RWPE2 (cell line): Measurements from ENCODE around the gene C4orf51.

ENCODE experiments used
- ATAC-seq: fragments of 200-7000 bp; cut with Tn5 transposase; 3 replicates; pipeline ENCODE4 v1.9.1; 2021; ENCODE audit warnings: low read depth
- DNase-seq: peaks from one replicate; pipeline ENCODE4 v3.0.0-alpha.2; 2020; ENCODE audit warnings: low spot score
- H3K27ac ChIP-seq: fragments of 450-650 bp; 2 replicates; pipeline ENCODE4 v1.5.1; 2017; ENCODE audit warnings: mild to moderate bottlenecking; ENCODE audit not compliant: poor library complexity, severe bottlenecking
- H3K27me3 ChIP-seq: fragments of 250-450 bp; sonication (Bioruptor Pico); 2 replicates; pipeline ENCODE4 v1.5.1; 2021; ENCODE audit warnings: mild to moderate bottlenecking, moderate library complexity; ENCODE audit not compliant: insufficient read depth, poor library complexity, severe bottlenecking
- H3K36me3 ChIP-seq: fragments of 250-450 bp; sonication (Bioruptor Pico); 2 replicates; pipeline ENCODE4 v1.5.1; 2020; ENCODE audit warnings: low read depth, mild to moderate bottlenecking, moderate library complexity
- H3K4me1 ChIP-seq: fragments of 250-450 bp; sonication (Bioruptor Pico); 2 replicates; pipeline ENCODE4 v1.5.1; 2021; ENCODE audit warnings: mild to moderate bottlenecking, moderate library complexity; ENCODE audit not compliant: insufficient read depth, poor library complexity, severe bottlenecking
- H3K4me3 ChIP-seq: fragments of 250-450 bp; sonication (Bioruptor Pico); 2 replicates; pipeline ENCODE4 v1.5.1; 2021; ENCODE audit warnings: mild to moderate bottlenecking, moderate library complexity; ENCODE audit not compliant: severe bottlenecking
- H3K9me3 ChIP-seq: fragments of 250-450 bp; sonication (Bioruptor Pico); 2 replicates; pipeline ENCODE4 v1.5.1; 2021; ENCODE audit warnings: mild to moderate bottlenecking, moderate library complexity; ENCODE audit not compliant: severe bottlenecking
- TF ChIP-seq, protein P1 (sequence below): fragments of 450-650 bp; IDR thresholded peaks from one replicate; pipeline ENCODE4 v1.5.1; 2017; ENCODE audit warnings: mild to moderate bottlenecking, moderate library complexity; ENCODE audit not compliant: poor library complexity, severe bottlenecking

Gene C4orf51

GRCh38 chr4:145762719-145763118 lies 82.8 kb downstream of the C4orf51 start:
- DNase-seq = no peak
- TF ChIP-seq, protein P1, sequence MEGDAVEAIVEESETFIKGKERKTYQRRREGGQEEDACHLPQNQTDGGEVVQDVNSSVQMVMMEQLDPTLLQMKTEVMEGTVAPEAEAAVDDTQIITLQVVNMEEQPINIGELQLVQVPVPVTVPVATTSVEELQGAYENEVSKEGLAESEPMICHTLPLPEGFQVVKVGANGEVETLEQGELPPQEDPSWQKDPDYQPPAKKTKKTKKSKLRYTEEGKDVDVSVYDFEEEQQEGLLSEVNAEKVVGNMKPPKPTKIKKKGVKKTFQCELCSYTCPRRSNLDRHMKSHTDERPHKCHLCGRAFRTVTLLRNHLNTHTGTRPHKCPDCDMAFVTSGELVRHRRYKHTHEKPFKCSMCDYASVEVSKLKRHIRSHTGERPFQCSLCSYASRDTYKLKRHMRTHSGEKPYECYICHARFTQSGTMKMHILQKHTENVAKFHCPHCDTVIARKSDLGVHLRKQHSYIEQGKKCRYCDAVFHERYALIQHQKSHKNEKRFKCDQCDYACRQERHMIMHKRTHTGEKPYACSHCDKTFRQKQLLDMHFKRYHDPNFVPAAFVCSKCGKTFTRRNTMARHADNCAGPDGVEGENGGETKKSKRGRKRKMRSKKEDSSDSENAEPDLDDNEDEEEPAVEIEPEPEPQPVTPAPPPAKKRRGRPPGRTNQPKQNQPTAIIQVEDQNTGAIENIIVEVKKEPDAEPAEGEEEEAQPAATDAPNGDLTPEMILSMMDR = no peak
- Histone ChIP-seq H3K27ac (no peak overlapping the region), H3K27me3 (no peaks in the 10 kb centered on the region), H3K9me3 (no peaks in the 10 kb centered on the region), H3K4me3 (no peak overlapping the region), H3K4me1 (no peaks in the 10 kb centered on the region), H3K36me3 (peaks cover under 1% of the 10 kb centered on the region; the same call in 1 of the 2 replicates)
- no peak for ATAC-seq

DNA sequence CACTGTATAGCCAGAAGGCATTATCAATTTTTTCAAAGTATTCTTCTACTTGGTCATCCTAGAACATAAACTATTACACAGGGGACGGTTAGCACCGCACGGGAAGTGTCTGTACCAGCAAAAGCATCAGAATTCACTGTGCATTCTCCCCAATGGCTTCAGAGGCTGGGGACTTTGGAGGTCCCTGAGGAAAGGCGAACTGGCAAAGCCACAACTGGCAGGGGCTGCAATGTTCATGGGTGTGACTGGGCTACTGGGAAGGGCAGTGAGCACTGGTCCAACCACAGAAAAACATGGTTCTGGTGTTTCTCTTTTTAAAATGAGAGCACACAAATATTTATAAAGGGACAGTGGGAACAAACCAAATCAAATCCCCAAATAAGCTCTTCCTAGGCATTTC lies 83.5 kb downstream of the C4orf51 start:
- no peak for DNase-seq
- Histone ChIP-seq H3K27ac (no peak overlapping the region), H3K4me1 (no peaks in the 10 kb centered on the region), H3K27me3 (no peaks in the 10 kb centered on the region), H3K36me3 (peaks cover 4% of the 10 kb centered on the region; the same call in 1 of the 2 replicates), H3K9me3 (no peaks in the 10 kb centered on the region), H3K4me3 (no peak overlapping the region)
- TF ChIP-seq, protein P1 = no peak
- ATAC-seq = no peak

DNA sequence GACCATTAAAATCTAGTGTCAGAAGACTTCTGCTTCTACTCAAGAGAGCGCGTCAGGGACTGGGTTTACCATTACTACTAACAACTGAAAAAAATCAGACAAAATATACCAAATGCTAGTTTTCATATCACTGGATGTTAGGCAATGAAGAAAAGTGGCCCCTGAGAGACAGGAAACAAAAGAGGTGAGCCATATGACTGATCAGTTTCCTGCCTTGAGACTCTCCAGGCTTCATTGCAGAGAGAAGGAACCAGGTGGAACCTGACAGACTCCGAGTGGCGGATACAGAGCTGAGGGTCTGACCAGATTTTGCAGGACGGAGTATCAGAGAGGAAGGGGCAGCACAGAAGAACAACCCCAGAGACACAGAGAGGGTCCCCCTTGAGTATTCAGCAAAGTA lies 86.3 kb downstream of the C4orf51 start:
- DNase-seq = no peak
- Histone ChIP-seq H3K27ac (no peak overlapping the region), H3K27me3 (no peaks in the 10 kb centered on the region), H3K9me3 (no peaks in the 10 kb centered on the region), H3K4me3 (no peak overlapping the region), H3K36me3 (peaks cover 4% of the 10 kb centered on the region; the same call in 1 of the 2 replicates), H3K4me1 (no peaks in the 10 kb centered on the region)
- no peak for ATAC-seq
- TF ChIP-seq, protein P1 = no peak

GRCh38 chr4:145769450-145770037 lies 89.6 kb downstream of the C4orf51 start:
- Histone ChIP-seq H3K36me3 (peaks cover 6% of the 10 kb centered on the region; the same call in 1 of the 2 replicates), H3K27me3 (no peaks in the 10 kb centered on the region), H3K9me3 (no peaks in the 10 kb centered on the region), H3K4me1 (no peaks in the 10 kb centered on the region), H3K27ac (no peak overlapping the region), H3K4me3 (no peak overlapping the region)
- TF ChIP-seq, protein P1 = no peak
- DNase-seq (no peak), ATAC-seq (no peak)

DNA sequence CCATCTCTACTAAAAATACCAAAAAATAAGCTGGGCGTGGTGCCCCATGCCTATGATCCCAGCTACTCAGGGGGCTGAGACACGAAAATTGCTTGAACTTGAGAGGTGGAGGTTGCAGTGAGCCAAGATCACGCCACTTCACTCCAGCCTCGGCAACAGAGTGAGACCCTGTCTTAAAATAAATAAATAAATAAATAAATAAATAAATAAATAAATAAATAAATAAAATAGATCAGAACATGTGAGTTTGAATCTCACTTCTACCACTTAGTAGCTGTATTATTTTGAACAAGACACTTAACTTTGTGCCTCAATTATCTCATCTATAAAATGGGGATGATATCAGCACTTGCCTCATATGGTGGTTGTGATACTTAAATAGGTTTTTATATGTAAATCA lies 90.2 kb downstream of the C4orf51 start:
- Histone ChIP-seq H3K36me3 (0 out of 2 replicates have a peak, but pooled peaks cover 6% of the 10 kb centered on the region), H3K27me3 (no peaks in the 10 kb centered on the region), H3K4me3 (no peak overlapping the region), H3K4me1 (no peaks in the 10 kb centered on the region), H3K9me3 (no peaks in the 10 kb centered on the region), H3K27ac (no peak overlapping the region)
- DNase-seq (no peak), ATAC-seq (no peak)
- TF ChIP-seq, protein P1 = no peak
